HCT116 (cell line): ENCODE results near the gene RBM25. TPM values are rescaled to one million over a fixed set of nuclear protein-coding genes. Genes with fewer than 3 reads are reported as not detected.

Experiments used
- ATAC-seq: fragments of 200-7000 bp; cut with Tn5 transposase; 2 replicates; pipeline ENCODE4 v1.9.1; 2020; ENCODE audit warnings: mild to moderate bottlenecking, moderate library complexity
- Bru-seq: library from RNA; stranded (reverse); fragments of 400-500 nt; gene quantifications from one replicate; lab custom pipeline; 2021; lab: Mats Ljungman, UMichigan
- BruChase-seq, 2 experiments: library from RNA; stranded (reverse); fragments of 400-500 nt; gene quantifications; one replicate each; lab custom pipeline; 2021; lab: Mats Ljungman, UMichigan
- BruUV-seq: library from RNA; stranded (reverse); fragments of 400-500 nt; replicated peaks from 2 replicates; lab custom pipeline; 2021; lab: Mats Ljungman, UMichigan
- CTCF ChIA-PET: fragments of 300-600 bp; sonication (Branson Sonifier 250); formaldehyde crosslinking; loops from one replicate; lab custom pipeline; 2021; ENCODE audit warnings: antibody characterized with exemption; lab: Charles Lee
- POLR2A ChIA-PET: fragments of 300-600, 350-600 bp; sonication (Branson Sonifier 250); formaldehyde crosslinking; loops from one replicate; lab custom pipeline; 2021; ENCODE audit warnings: antibody characterized with exemption; lab: Charles Lee
- RAD21 ChIA-PET, 2 experiments: fragments of 300-600 bp; sonication (Branson Sonifier 250); formaldehyde crosslinking; loops; one replicate each; lab custom pipeline; 2023; ENCODE audit warnings: low total read pairs in 2 of 2; ENCODE audit not compliant: uncharacterized antibody in 2 of 2, unreplicated experiment in 2 of 2, low non-redundant PET in 1 of 2; lab: Charles Lee
- DNase-seq: peaks from one replicate; pipeline ENCODE4 v3.0.0-alpha.2; 2010; ENCODE audit warnings: low read depth, low spot score
- H2AFZ ChIP-seq: fragments of 200-600 bp; shearing (Covaris generic), sonication (generic); 2 replicates; pipeline ENCODE4 v1.6.1; 2017; ENCODE audit warnings: low read depth, mixed run types, mixed read lengths, antibody characterized with exemption, low read length; ENCODE audit not compliant: poor library complexity, severe bottlenecking
- H3K27ac ChIP-seq: 2 replicates; pipeline ENCODE4 v1.5.1; 2012; ENCODE audit warnings: low read depth, low read length
- H3K27me3 ChIP-seq: fragments of 200-600 bp; sonication (generic); 2 replicates; pipeline ENCODE4 v1.6.1; 2016; ENCODE audit warnings: mixed run types, low read length, mixed read lengths; ENCODE audit not compliant: insufficient read depth
- H3K36me3 ChIP-seq, 2 experiments: fragments of 200-500 bp in 1 of 2; fragments of 200-600 bp in 1 of 2; sonication (Bioruptor generic) in 1 of 2; sonication (generic) in 1 of 2; 2 replicates each; pipeline versions ENCODE4 v1.5.1 to v1.6.1; 2014 to 2016; ENCODE audit warnings: low read length in 2 of 2, inconsistent platforms in 1 of 2, mixed read lengths in 1 of 2, mixed run types in 1 of 2; ENCODE audit not compliant: insufficient read depth in 2 of 2, control insufficient read depth in 1 of 2
- H3K4me1 ChIP-seq, 2 experiments: fragments of 200-600 bp in 1 of 2; sonication (generic) in 1 of 2; 2 replicates each; pipeline versions ENCODE4 v1.5.1 to v1.6.1; 2012 to 2017; ENCODE audit warnings: low read length in 2 of 2, inconsistent platforms in 1 of 2, mild to moderate bottlenecking in 1 of 2, mixed read lengths in 1 of 2, mixed run types in 1 of 2, moderate library complexity in 1 of 2; ENCODE audit not compliant: insufficient read depth in 2 of 2, control insufficient read depth in 1 of 2
- H3K4me2 ChIP-seq: fragments of 200-600 bp; sonication (generic); 2 replicates; pipeline ENCODE4 v1.6.1; 2017; ENCODE audit warnings: mixed run types, low read length, mixed read lengths
- H3K4me3 ChIP-seq, 2 experiments: fragments of 200-600 bp in 1 of 2; sonication (generic) in 1 of 2; replicated peaks in 1 of 2; 2 replicates each; pipeline ENCODE4 v1.5.1; 2011 to 2016; ENCODE audit warnings: low read length in 2 of 2, control low read depth in 1 of 2, low read depth in 1 of 2, mild to moderate bottlenecking in 1 of 2, mixed read lengths in 1 of 2, mixed run types in 1 of 2
- H3K79me2 ChIP-seq: fragments of 200-600 bp; sonication (generic); 2 replicates; pipeline ENCODE4 v1.6.1; 2017; ENCODE audit warnings: mild to moderate bottlenecking, mixed run types, low read length, moderate library complexity, mixed read lengths; ENCODE audit not compliant: insufficient read depth
- H3K9ac ChIP-seq: fragments of 200-600 bp; sonication (generic); 2 replicates; pipeline ENCODE4 v1.6.1; 2016; ENCODE audit warnings: low read length, mixed read lengths
- H3K9me2 ChIP-seq: fragments of 200-600 bp; sonication (generic), shearing (Covaris generic); 2 replicates; pipeline ENCODE4 v1.6.1; 2017; ENCODE audit warnings: mixed run types, mild to moderate bottlenecking, moderate library complexity; ENCODE audit not compliant: insufficient read depth
- H3K9me3 ChIP-seq, 2 experiments: fragments of 200-500 bp in 1 of 2; fragments of 200-600 bp in 1 of 2; sonication (Bioruptor generic) in 1 of 2; sonication (generic) in 1 of 2; 2 replicates each; pipeline ENCODE4 v1.6.1; 2014 to 2017; ENCODE audit warnings: low read length in 2 of 2, mixed read lengths in 2 of 2, inconsistent platforms in 1 of 2, low read depth in 1 of 2, mild to moderate bottlenecking in 1 of 2, mixed run types in 1 of 2, moderate library complexity in 1 of 2; ENCODE audit not compliant: control insufficient read depth in 1 of 2, insufficient read depth in 1 of 2
- H4K20me1 ChIP-seq: fragments of 200-600 bp; sonication (generic), shearing (Covaris generic); 2 replicates; pipeline ENCODE4 v1.6.1; 2017; ENCODE audit warnings: mixed run types, mild to moderate bottlenecking, moderate library complexity; ENCODE audit not compliant: insufficient read depth
- ATF3 ChIP-seq: IDR thresholded peaks from 2 replicates; pipeline ENCODE4 v1.6.1; 2012
- CBX3 ChIP-seq: IDR thresholded peaks from 2 replicates; pipeline ENCODE4 v1.6.1; 2012; ENCODE audit warnings: low read depth
- CEBPB ChIP-seq: IDR thresholded peaks from 2 replicates; pipeline ENCODE4 v1.6.1; 2012; ENCODE audit warnings: low read depth
- EGR1 ChIP-seq: IDR thresholded peaks from 2 replicates; pipeline ENCODE4 v1.6.1; 2012; ENCODE audit warnings: low read depth
- EZH2 ChIP-seq: fragments of 200-600 bp; sonication (generic); IDR thresholded peaks from 2 replicates; pipeline ENCODE4 v1.6.1; 2017; ENCODE audit warnings: antibody characterized with exemption, mixed run types
- EZH2phosphoT487 ChIP-seq: fragments of 200-600 bp; IDR thresholded peaks from 2 replicates; pipeline ENCODE4 v1.6.1; 2018; ENCODE audit warnings: antibody characterized with exemption, borderline replicate concordance
- FOSL1 ChIP-seq: IDR thresholded peaks from 2 replicates; pipeline ENCODE4 v1.6.1; 2012; ENCODE audit warnings: low read depth
- JUND ChIP-seq: IDR thresholded peaks from 2 replicates; pipeline ENCODE4 v1.6.1; 2012
- MAX ChIP-seq: IDR thresholded peaks from 2 replicates; pipeline ENCODE4 v1.6.1; 2012
- POLR2A ChIP-seq: IDR thresholded peaks from 2 replicates; pipeline ENCODE4 v1.7.0; 2011; ENCODE audit warnings: borderline replicate concordance; ENCODE audit not compliant: insufficient read depth, insufficient read length; ENCODE audit errors: extremely low read depth
- POLR2AphosphoS5 ChIP-seq: IDR thresholded peaks from 2 replicates; pipeline ENCODE4 v1.6.1; 2011; ENCODE audit warnings: mild to moderate bottlenecking, low read depth, low read length, moderate library complexity
- RAD21 ChIP-seq: IDR thresholded peaks from 2 replicates; pipeline ENCODE4 v1.6.1; 2012; ENCODE audit warnings: low read depth, mild to moderate bottlenecking
- REST ChIP-seq: IDR thresholded peaks from 2 replicates; pipeline ENCODE4 v1.6.1; 2012; ENCODE audit warnings: low read depth
- SIN3A ChIP-seq: IDR thresholded peaks from 2 replicates; pipeline ENCODE4 v1.6.1; 2012; ENCODE audit warnings: low read depth
- SP1 ChIP-seq: IDR thresholded peaks from 2 replicates; pipeline ENCODE4 v1.6.1; 2012; ENCODE audit warnings: low read depth
- SRF ChIP-seq: IDR thresholded peaks from 2 replicates; pipeline ENCODE4 v1.6.1; 2012; ENCODE audit warnings: low read depth
- TCF7L2 ChIP-seq: IDR thresholded peaks from 2 replicates; pipeline ENCODE4 v1.7.0; 2011; ENCODE audit warnings: borderline replicate concordance, inconsistent platforms; ENCODE audit not compliant: insufficient read depth, insufficient read length; ENCODE audit errors: extremely low read depth
- YY1 ChIP-seq: IDR thresholded peaks from 2 replicates; pipeline ENCODE4 v1.6.1; 2011; ENCODE audit warnings: low read length, low read depth, moderate library complexity, mild to moderate bottlenecking; ENCODE audit not compliant: insufficient replicate concordance; ENCODE audit errors: extremely low read depth
- ZBTB33 ChIP-seq: IDR thresholded peaks from 2 replicates; pipeline ENCODE4 v1.6.1; 2011; ENCODE audit warnings: mild to moderate bottlenecking, low read length, moderate library complexity; ENCODE audit not compliant: insufficient replicate concordance; ENCODE audit errors: extremely low read depth
- ZFX ChIP-seq: fragments of 450-650 bp; IDR thresholded peaks from 2 replicates; pipeline ENCODE4 v1.6.1; 2017
- ZNF274 ChIP-seq: fragments of 200-500 bp; sonication (Bioruptor generic); IDR thresholded peaks from 2 replicates; pipeline ENCODE4 v1.6.1; 2014; ENCODE audit warnings: mild to moderate bottlenecking, low read depth, low read length, inconsistent platforms
- intact Hi-C: fragments of 100-400 bp; cut with micrococcal nuclease; formaldehyde crosslinking; loops from 2 replicates; pipeline ENCODE4 v1.10.0; 2022
- long read RNA-seq: library from polyadenylated mRNA; unstranded; transcript quantifications from one replicate; pipeline ENCODE4 v2.0.0, GENCODE V29; 2021; ENCODE audit not compliant: unreplicated experiment
- polyA plus RNA-seq: library from polyadenylated mRNA; unstranded; fragments of >200 nt; gene quantifications from 2 replicates; pipeline ENCODE4 v1.2.1, GENCODE V29; 2012; ENCODE audit warnings: missing spikeins
- total RNA-seq: library from RNA; stranded (reverse); gene quantifications from one replicate; pipeline ENCODE4 v1.2.1, GENCODE V29; 2021; ENCODE audit not compliant: unreplicated experiment

The RBM25 gene
- total RNA-seq, result 80.1 TPM
- polyA plus RNA-seq, result 36.0 and 42.0 TPM in 2 replicates
- percentile 95 among the genes with signal in this experiment for Bru-seq, nascent RNA
- BruChase-seq, experiment 1, labeled RNA remaining after a 6-hour chase, result percentile 95 among the genes with signal in this experiment
- BruChase-seq, experiment 2, labeled RNA remaining after a 2-hour chase, result percentile 93 among the genes with signal in this experiment
- long read RNA-seq, partial matches to known transcripts, result 120 of 139 reads
- long read RNA-seq, other reads (novel, unspliced or antisense), result 12 of 139 reads

GRCh38 chr14:73058224-73058921, at the start of gene RBM25:
Gene RBM25 (plus strand): TSS chr14:73058534. CDS start chr14:73071642, 13,108 bp downstream.
- H4K20me1 ChIP-seq, result peaks cover 19% of the 10 kb centered on the region; the same call in 1 of the 2 replicates
- peak within 1 kb of the TSS; percentile 80 to 98 for H3K4me3 ChIP-seq
- POLR2A ChIA-PET, result interaction anchor here (0.6 to 2.2 kb wide), 11 partner anchors 8 to 400 kb away, joined by 3 to 11 read pairs (median 6); partner anchors contain the start of genes NUMB and ZFYVE1
- no peaks in the 10 kb centered on the region for H3K9me3 ChIP-seq
- RAD21 ChIA-PET, result no interaction called here
- H2AFZ ChIP-seq, result peak within 1 kb of the TSS; percentile 58
- BruUV-seq, result no TSS peak
- intact Hi-C loops, result no loop called here
- no peaks in the 10 kb centered on the region for H3K27me3 ChIP-seq
- peaks cover 60% of the 10 kb centered on the region for H3K79me2 ChIP-seq
- CTCF ChIA-PET, result no interaction called here
- peaks cover 7 to 17% of the 10 kb centered on the region in 2 experiments for H3K4me1 ChIP-seq
- H3K9ac ChIP-seq, result peak within 1 kb of the TSS; percentile 90
- DNase-seq (peak; percentile 99), ATAC-seq (peak; percentile 93)
- H3K27ac ChIP-seq, result peak within 1 kb of the TSS; percentile 84
- peaks cover 0 to under 1% of the 10 kb centered on the region in 2 experiments; a peak in 1 of 4 replicates for H3K36me3 ChIP-seq
- H3K4me2 ChIP-seq, result peak within 1 kb of the TSS; percentile 73
- no peaks in the 10 kb centered on the region for H3K9me2 ChIP-seq
- peak; percentile 97 for TF ChIP-seq POLR2AphosphoS5
- peak; percentile 97 for TF ChIP-seq YY1
- peak; percentile 89 for TF ChIP-seq POLR2A
- TF ChIP-seq SRF, result peak; percentile 53
- TF ChIP-seq ZFX, result peak; percentile 97
- no peak for TF ChIP-seq CEBPB
- TF ChIP-seq EZH2, result no peak
- TF ChIP-seq SIN3A, result peak; percentile 97
- no peak for TF ChIP-seq ZNF274
- peak; percentile 95 for TF ChIP-seq EGR1
- peak; percentile 68 for TF ChIP-seq FOSL1
- peak; percentile 80 for TF ChIP-seq MAX
- TF ChIP-seq CBX3, result peak; percentile 80
- no peak for TF ChIP-seq EZH2phosphoT487
- no peak for TF ChIP-seq RAD21
- TF ChIP-seq ATF3, result no peak
- peak; percentile 69 for TF ChIP-seq SP1
- no peak for TF ChIP-seq REST
- TF ChIP-seq JUND, result peak; percentile 88
- TF ChIP-seq ZBTB33, result peak; percentile 64
- peak; percentile 89 for TF ChIP-seq TCF7L2
